Effector memory CD4-positive, alpha-beta T cell (primary cell): ENCODE measurements around the gene HOXC9.
A peak's percentile ranks its signal among the peaks of the same experiment; 100 is the strongest.

Experiments used
- DNase-seq, 3 donors: peaks; one replicate each; pipeline ENCODE4 v3.0.0-alpha.2; 2020
- H3K27ac ChIP-seq: 2 replicates; pipeline ENCODE4 v1.7.0; 2013; ENCODE audit warnings: mild to moderate bottlenecking, low read length, moderate library complexity; ENCODE audit not compliant: insufficient read depth, poor library complexity, severe bottlenecking
- H3K27me3 ChIP-seq: replicated peaks from 2 replicates; pipeline ENCODE4 v1.7.0; 2013; ENCODE audit warnings: mild to moderate bottlenecking, low read length; ENCODE audit not compliant: insufficient read depth, control insufficient read depth, poor library complexity, severe bottlenecking
- H3K36me3 ChIP-seq: 2 replicates; pipeline ENCODE4 v1.7.0; 2013; ENCODE audit warnings: mild to moderate bottlenecking, low read length, moderate library complexity; ENCODE audit not compliant: control insufficient read depth, insufficient read depth
- H3K4me1 ChIP-seq: 2 replicates; pipeline ENCODE4 v1.7.0; 2013; ENCODE audit warnings: low read length, mild to moderate bottlenecking; ENCODE audit not compliant: control insufficient read depth, insufficient read depth, poor library complexity, severe bottlenecking
- H3K4me3 ChIP-seq: 2 replicates; pipeline ENCODE4 v1.7.0; 2013; ENCODE audit warnings: low read length, low read depth, mild to moderate bottlenecking; ENCODE audit not compliant: insufficient read depth, poor library complexity, severe bottlenecking
- H3K9me3 ChIP-seq: 2 replicates; pipeline ENCODE4 v1.7.0; 2013; ENCODE audit warnings: mild to moderate bottlenecking, low read length, moderate library complexity; ENCODE audit not compliant: control insufficient read depth

HOXC9 gene

GRCh38 chr12:53983950-53984572 is 15.9 kb upstream of the HOXC9 start:
- H3K9me3 ChIP-seq, result no peaks in the 10 kb centered on the region

DNA sequence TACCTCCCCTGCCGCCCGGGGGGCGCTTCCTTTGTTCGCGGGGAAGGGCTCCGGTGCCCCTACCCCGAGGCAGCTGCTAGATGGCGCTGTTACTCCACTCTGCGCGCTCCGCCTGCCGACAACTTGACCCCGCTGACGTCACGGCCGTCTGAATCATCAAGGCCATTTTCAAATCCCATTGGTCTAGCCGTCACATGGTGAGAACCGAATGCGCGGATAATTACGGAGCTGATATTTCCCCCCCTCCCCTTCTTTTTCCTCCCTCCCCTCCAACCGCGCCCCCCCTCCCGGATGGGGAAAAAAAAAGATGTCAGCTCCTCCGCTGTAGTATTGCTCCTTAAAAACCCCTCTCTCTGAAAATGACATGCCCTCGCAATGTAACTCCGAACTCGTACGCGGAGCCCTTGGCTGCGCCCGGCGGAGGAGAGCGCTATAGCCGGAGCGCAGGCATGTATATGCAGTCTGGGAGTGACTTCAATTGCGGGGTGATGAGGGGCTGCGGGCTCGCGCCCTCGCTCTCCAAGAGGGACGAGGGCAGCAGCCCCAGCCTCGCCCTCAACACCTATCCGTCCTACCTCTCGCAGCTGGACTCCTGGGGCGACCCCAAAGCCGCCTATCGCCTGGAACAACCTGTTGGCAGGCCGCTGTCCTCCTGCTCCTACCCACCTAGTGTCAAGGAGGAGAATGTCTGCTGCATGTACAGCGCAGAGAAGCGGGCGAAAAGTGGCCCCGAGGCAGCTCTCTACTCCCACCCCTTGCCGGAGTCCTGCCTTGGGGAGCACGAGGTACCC is 14.9 kb upstream of the HOXC9 start, which contains the start of gene HOXC10:
HOXC10 (plus strand) TSS at position 246 of the 791 bp plus-strand sequence; CDS start at position 360, 114 bp downstream.
- Histone ChIP-seq H3K4me1 (peaks cover 18% of the 10 kb centered on the region), H3K27me3 (peaks cover 95% of the 10 kb centered on the region), H3K36me3 (no peaks in the 10 kb centered on the region), H3K9me3 (no peaks in the 10 kb centered on the region), H3K27ac (no peak within 1 kb of the TSS), H3K4me3 (peak within 1 kb of the TSS; percentile 6)
- peak; percentile 37 to 58 (median 54) for DNase-seq

More at GRCh38 chr12:53983950-53984572, 15.9 kb upstream of the HOXC9 start:
- Histone ChIP-seq H3K36me3 (no peaks in the 10 kb centered on the region), H3K4me3 (no peak overlapping the region), H3K4me1 (peaks cover 12% of the 10 kb centered on the region), H3K27ac (no peak overlapping the region), H3K27me3 (peaks cover 97% of the 10 kb centered on the region)
- DNase-seq, result no peak

GRCh38 chr12:53985692-53985993 is 14.3 kb upstream of the HOXC9 start:
- Histone ChIP-seq H3K27me3 (peaks cover 95% of the 10 kb centered on the region), H3K36me3 (no peaks in the 10 kb centered on the region), H3K4me3 (peak overlapping the region; percentile 6), H3K4me1 (peaks cover 18% of the 10 kb centered on the region), H3K27ac (no peak overlapping the region), H3K9me3 (no peaks in the 10 kb centered on the region)
- DNase-seq, result no peak

DNA sequence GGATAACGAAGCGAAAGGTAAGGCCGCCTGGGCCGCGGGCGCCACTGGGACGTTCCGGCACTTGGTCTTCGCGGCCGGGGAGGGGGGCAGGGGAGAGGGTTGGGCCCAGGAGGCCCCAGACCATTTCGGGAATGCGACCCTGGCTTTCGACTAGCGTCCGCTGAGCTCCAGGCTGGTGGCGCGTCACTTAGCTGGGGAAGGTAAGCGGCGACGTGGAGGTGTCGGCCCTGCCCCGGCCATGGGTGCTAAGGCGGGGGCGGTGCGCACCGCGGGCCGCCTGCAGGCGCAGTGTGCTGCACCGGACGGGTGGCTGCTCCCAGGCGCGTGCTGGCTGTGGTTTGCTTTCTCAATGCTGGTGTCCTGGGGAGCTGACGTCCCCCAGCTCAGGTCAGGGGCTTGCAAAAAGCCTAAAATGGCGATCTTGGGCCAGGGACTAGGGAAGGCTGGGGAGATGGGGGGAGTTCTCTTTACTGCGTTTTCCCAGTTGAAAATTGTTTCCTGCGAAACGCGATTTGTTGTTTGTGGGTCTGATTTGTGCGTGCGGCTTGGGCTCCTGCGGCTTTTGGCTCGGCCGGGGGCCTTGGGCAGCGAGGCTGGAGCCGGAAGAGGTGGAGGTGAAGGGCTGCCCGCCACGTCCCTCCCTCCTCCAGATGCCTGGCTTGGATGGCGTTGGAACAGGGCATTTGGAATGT is 13.8 kb upstream of the HOXC9 start:
- H3K9me3 ChIP-seq, result no peaks in the 10 kb centered on the region
- DNase-seq, result no peak
- H3K27me3 ChIP-seq, result peaks cover 95% of the 10 kb centered on the region
- peak overlapping the region; percentile 6 for H3K4me3 ChIP-seq
- no peak overlapping the region for H3K27ac ChIP-seq
- peaks cover 18% of the 10 kb centered on the region for H3K4me1 ChIP-seq
- H3K36me3 ChIP-seq, result no peaks in the 10 kb centered on the region

DNA sequence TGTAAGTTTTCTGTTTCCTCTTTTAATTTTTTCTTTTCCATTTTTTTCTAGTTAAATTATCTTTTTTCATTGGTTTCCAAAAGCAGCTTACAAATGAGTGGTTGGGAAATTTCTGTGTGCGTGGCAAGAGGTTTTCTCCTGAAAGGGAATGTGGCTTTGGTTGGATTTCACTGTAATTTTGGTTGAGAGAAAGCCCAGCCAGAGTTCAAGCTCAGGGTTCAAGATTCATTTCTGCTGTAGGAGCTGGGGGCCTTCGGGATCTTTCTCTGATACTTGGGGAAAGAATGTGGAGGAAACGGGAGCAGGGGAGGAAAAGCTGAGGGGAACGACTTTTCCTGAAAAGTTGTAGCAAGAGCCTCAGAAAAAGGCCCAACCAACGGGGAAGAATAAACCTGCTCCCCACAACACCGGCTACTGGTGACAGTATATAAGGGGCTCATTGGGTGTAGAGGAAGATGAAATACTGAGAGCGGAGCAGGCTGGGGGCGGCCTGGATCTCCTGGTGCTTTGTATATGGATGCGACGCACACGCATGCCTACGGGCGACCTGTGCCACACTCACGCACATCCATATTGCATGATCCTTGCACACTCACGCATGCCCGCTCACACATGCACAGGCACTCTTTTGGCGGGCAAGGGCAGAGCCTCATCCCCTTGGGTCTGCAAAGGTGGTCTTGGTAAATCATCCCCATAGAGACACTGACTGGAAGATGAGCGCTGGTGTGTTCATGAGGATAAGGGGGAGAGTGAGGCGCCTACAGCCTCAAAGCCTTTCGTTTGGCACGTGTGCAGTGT is 13.1 kb upstream of the HOXC9 start:
- peaks cover 95% of the 10 kb centered on the region for H3K27me3 ChIP-seq
- H3K27ac ChIP-seq, result no peak overlapping the region
- H3K9me3 ChIP-seq, result no peaks in the 10 kb centered on the region
- no peak overlapping the region for H3K4me3 ChIP-seq
- no peaks in the 10 kb centered on the region for H3K36me3 ChIP-seq
- H3K4me1 ChIP-seq, result peaks cover 18% of the 10 kb centered on the region
- DNase-seq, result no peak

- H3K9me3 ChIP-seq, result no peaks in the 10 kb centered on the region
- no peak for DNase-seq
- H3K4me1 ChIP-seq, result peaks cover 18% of the 10 kb centered on the region
- H3K27me3 ChIP-seq, result peaks cover 95% of the 10 kb centered on the region
- no peak overlapping the region for H3K4me3 ChIP-seq
- H3K27ac ChIP-seq, result no peak overlapping the region
- no peaks in the 10 kb centered on the region for H3K36me3 ChIP-seq
These were observed 12.2 kb upstream of the HOXC9 start for GRCh38 chr12:53987787-53988230.

DNA sequence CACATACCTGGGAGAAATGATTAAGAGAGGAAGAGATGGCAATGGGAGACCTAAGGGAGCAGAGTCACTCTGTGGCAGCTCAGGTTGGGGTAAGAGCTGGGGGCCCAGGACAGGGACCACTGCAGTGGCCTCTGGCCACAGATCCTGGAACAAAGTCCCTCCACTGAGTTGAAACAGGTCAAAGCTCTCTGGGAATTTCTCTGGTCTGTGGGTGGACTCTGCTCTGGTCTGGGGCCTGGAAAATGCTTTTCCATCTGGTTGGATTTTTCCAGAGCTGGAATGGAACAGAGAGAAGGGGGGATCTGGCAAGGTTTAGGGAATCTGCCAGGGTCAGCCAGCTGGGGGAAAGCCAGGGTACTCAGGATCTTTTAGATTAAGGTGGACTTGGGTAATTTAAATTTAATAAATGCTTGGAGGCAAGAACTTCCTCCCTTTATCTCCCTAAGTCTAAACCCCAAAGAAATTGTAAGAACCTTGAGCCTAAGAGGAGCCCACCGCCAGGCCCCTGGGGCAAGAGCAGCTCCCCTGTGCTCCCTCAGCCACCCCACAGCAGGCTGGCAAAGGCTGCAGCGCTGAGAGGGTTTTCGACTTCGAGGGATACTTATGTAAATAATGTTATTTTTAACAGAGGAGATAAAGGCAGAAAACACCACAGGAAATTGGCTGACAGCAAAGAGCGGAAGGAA is 11.3 kb upstream of the HOXC9 start:
- Histone ChIP-seq H3K27ac (no peak overlapping the region), H3K27me3 (peaks cover 95% of the 10 kb centered on the region), H3K36me3 (no peaks in the 10 kb centered on the region), H3K9me3 (no peaks in the 10 kb centered on the region), H3K4me1 (peaks cover 18% of the 10 kb centered on the region), H3K4me3 (no peak overlapping the region)
- no peak for DNase-seq

- DNase-seq, result no peak
- peaks cover 95% of the 10 kb centered on the region for H3K27me3 ChIP-seq
- H3K4me1 ChIP-seq, result peaks cover 22% of the 10 kb centered on the region
- no peaks in the 10 kb centered on the region for H3K9me3 ChIP-seq
- H3K36me3 ChIP-seq, result no peaks in the 10 kb centered on the region
- H3K4me3 ChIP-seq, result no peak overlapping the region
- H3K27ac ChIP-seq, result no peak overlapping the region
These were observed 10.5 kb upstream of the HOXC9 start for GRCh38 chr12:53989227-53990113.
